ENCODE measurements around the gene TAS1R3. TPM values are rescaled to one million over a fixed set of nuclear protein-coding genes. Genes with fewer than 3 reads are reported as not detected.
A peak's percentile ranks its signal among the peaks of the same experiment; 100 is the strongest.

TAS1R3 gene
- total RNA-seq, 1 donor from 2014 or later: 0.50 TPM

DNA sequence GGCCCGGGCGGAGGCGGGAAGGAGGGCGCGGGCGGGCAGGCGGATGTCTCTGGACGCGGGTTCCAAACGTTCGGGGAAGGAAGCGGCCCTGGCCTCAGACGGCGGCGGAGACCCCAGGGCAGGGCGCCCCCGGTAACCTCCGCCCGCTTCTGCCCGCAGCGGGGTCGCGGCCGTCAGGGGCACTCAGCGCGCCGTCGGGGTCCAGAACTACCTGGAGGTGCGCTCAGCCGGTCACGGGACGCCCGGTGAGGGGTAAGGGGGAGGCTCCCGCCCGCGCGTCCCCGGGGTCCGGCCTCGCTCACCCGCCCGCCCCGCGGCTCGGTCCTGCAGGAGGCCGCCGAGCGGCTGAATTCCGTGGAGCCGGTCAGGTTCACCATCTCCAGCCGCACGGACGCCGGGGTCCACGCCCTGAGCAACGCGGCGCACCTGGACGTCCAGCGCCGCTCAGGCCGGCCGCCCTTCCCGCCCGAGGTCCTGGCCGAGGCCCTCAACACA lies 22.3 kb upstream of the TAS1R3 start:
- H3K27me3 Mint-ChIP-seq (ENCODE audit: low read depth, unreplicated experiment): no peaks in the 10 kb centered on the region
- H3K9me3 Mint-ChIP-seq (ENCODE audit: unreplicated experiment): no peaks in the 10 kb centered on the region
- TF ChIP-seq, protein P1, sequence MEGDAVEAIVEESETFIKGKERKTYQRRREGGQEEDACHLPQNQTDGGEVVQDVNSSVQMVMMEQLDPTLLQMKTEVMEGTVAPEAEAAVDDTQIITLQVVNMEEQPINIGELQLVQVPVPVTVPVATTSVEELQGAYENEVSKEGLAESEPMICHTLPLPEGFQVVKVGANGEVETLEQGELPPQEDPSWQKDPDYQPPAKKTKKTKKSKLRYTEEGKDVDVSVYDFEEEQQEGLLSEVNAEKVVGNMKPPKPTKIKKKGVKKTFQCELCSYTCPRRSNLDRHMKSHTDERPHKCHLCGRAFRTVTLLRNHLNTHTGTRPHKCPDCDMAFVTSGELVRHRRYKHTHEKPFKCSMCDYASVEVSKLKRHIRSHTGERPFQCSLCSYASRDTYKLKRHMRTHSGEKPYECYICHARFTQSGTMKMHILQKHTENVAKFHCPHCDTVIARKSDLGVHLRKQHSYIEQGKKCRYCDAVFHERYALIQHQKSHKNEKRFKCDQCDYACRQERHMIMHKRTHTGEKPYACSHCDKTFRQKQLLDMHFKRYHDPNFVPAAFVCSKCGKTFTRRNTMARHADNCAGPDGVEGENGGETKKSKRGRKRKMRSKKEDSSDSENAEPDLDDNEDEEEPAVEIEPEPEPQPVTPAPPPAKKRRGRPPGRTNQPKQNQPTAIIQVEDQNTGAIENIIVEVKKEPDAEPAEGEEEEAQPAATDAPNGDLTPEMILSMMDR (IDR thresholded peaks at IDR 0.05; ENCODE audit: insufficient read depth, low read depth, low read length): no peak
- TF ChIP-seq EZH2 (IDR thresholded peaks at IDR 0.05; ENCODE audit: insufficient read depth, low read length): no peak
- no peak overlapping the region for H3K27ac Mint-ChIP-seq (ENCODE audit: unreplicated experiment)
- peaks cover 41% of the 10 kb centered on the region for H3K4me1 ChIP-seq (ENCODE audit: insufficient read depth, low read length)
- peaks cover 5% of the 10 kb centered on the region for H3K36me3 ChIP-seq (ENCODE audit: insufficient read depth, low read length)
- H3K4me2 ChIP-seq (ENCODE audit: low read length): peak overlapping the region; percentile 96
- peaks cover 74% of the 10 kb centered on the region for H4K20me1 ChIP-seq (ENCODE audit: insufficient read depth, low read length)
- H3K4me3 Mint-ChIP-seq (ENCODE audit: unreplicated experiment): peak overlapping the region; percentile 86
- H3K36me3 Mint-ChIP-seq (ENCODE audit: low read depth, unreplicated experiment): peaks cover 6% of the 10 kb centered on the region
- H3K79me2 ChIP-seq (ENCODE audit: insufficient read depth, low read length): peaks cover 67% of the 10 kb centered on the region
- H2AFZ ChIP-seq (ENCODE audit: low read depth, low read length): peak overlapping the region; percentile 26
- no peaks in the 10 kb centered on the region for H3K27me3 ChIP-seq (ENCODE audit: insufficient read depth, low read length)
- FAIRE-seq (no peak), DNase-seq (ENCODE audit: low read depth) (no peak)
- peak overlapping the region; percentile 81 for H3K9ac ChIP-seq (ENCODE audit: low read length)
- H3K4me1 Mint-ChIP-seq (ENCODE audit: low read depth, unreplicated experiment): peaks cover 8% of the 10 kb centered on the region
- peak overlapping the region; percentile 64 for H3K27ac ChIP-seq (ENCODE audit: low read depth, low read length)
- peak overlapping the region; percentile 73 for H3K4me3 ChIP-seq (ENCODE audit: insufficient read depth, low read depth, low read length)
- H3K9me3 ChIP-seq (ENCODE audit: insufficient read depth, low read depth, low read length): no peaks in the 10 kb centered on the region

DNA sequence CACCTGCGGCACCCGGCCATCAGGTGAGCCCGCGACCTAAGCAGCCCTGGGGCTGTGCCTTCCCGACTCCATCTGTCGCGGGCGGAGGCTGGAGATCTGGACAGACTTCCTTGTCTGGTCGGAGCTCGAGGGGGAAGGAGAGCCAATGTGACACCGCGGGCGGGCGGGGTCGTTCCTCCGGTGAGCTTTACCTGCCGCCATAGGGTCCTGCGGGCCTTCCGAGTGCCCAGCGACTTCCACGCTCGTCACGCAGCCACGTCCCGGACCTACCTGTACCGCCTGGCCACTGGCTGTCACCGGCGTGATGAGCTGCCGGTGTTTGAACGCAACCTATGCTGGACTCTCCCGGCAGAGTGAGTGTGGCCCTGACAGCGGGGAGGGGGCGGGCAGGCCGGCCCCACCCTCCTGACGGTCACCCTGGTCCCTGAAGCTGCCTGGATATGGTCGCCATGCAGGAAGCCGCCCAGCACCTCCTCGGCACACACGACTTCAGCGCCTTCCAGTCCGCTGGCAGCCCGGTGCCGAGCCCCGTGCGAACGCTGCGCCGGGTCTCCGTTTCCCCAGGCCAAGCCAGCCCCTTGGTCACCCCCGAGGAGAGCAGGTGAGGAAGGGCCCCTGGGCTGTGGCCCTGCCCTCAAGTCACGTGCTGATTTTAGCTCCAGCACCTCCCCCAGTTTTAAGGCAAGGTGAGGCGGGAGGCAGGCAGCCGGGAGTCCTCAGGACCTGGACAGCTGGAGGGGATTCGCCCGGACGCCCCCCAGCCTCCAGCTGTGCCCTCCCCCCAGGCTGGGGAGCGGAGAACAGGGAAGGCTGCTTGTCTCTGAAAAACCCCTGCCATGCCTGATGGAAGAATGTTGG lies 21.6 kb upstream of the TAS1R3 start:
- H3K27me3 Mint-ChIP-seq (ENCODE audit: low read depth, unreplicated experiment): no peaks in the 10 kb centered on the region
- Histone ChIP-seq H3K4me1 (ENCODE audit: insufficient read depth, low read length) (peaks cover 38% of the 10 kb centered on the region), H3K4me2 (ENCODE audit: low read length) (peak overlapping the region; percentile 96), H3K36me3 (ENCODE audit: insufficient read depth, low read length) (peaks cover 7% of the 10 kb centered on the region), H4K20me1 (ENCODE audit: insufficient read depth, low read length) (peaks cover 73% of the 10 kb centered on the region), H3K27ac (ENCODE audit: low read depth, low read length) (peak overlapping the region; percentile 64), H3K4me3 (ENCODE audit: insufficient read depth, low read depth, low read length) (peak overlapping the region; percentile 73), H2AFZ (ENCODE audit: low read depth, low read length) (peak overlapping the region; percentile 26), H3K79me2 (ENCODE audit: insufficient read depth, low read length) (peaks cover 63% of the 10 kb centered on the region), H3K27me3 (ENCODE audit: insufficient read depth, low read length) (no peaks in the 10 kb centered on the region), H3K9me3 (ENCODE audit: insufficient read depth, low read depth, low read length) (no peaks in the 10 kb centered on the region), H3K9ac (ENCODE audit: low read length) (peak overlapping the region; percentile 81)
- no peaks in the 10 kb centered on the region for H3K9me3 Mint-ChIP-seq (ENCODE audit: unreplicated experiment)
- no peak overlapping the region for H3K27ac Mint-ChIP-seq (ENCODE audit: unreplicated experiment)
- H3K4me3 Mint-ChIP-seq (ENCODE audit: unreplicated experiment): peak overlapping the region; percentile 84
- peaks cover 8% of the 10 kb centered on the region for H3K4me1 Mint-ChIP-seq (ENCODE audit: low read depth, unreplicated experiment)
- FAIRE-seq (no peak), DNase-seq (ENCODE audit: low read depth) (no peak)
- H3K36me3 Mint-ChIP-seq (ENCODE audit: low read depth, unreplicated experiment): peaks cover 6% of the 10 kb centered on the region
- TF ChIP-seq EZH2 (IDR thresholded peaks at IDR 0.05; ENCODE audit: insufficient read depth, low read length): no peak
- TF ChIP-seq, protein P1 (IDR thresholded peaks at IDR 0.05; ENCODE audit: insufficient read depth, low read depth, low read length): no peak

DNA sequence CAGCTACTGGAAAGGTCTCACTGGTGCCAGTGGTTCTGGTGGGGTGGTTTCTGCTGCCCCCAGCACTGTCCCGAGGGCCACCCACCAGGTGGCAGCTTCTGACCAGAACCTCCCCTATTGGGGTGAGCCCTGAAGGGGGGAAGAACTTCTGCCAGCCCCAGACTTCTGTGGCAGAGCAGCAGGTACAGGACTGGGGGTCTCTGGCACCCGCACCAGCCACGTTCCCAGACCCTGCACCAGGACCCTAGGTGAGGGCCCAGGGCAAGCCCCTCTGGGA lies 21.0 kb upstream of the TAS1R3 start:
- Histone ChIP-seq H3K9ac (ENCODE audit: low read length) (no peak overlapping the region), H3K4me1 (ENCODE audit: insufficient read depth, low read length) (peaks cover 33% of the 10 kb centered on the region), H3K27me3 (ENCODE audit: insufficient read depth, low read length) (no peaks in the 10 kb centered on the region), H3K36me3 (ENCODE audit: insufficient read depth, low read length) (peaks cover 8% of the 10 kb centered on the region), H3K79me2 (ENCODE audit: insufficient read depth, low read length) (peaks cover 62% of the 10 kb centered on the region), H3K4me3 (ENCODE audit: insufficient read depth, low read depth, low read length) (peak overlapping the region; percentile 73), H4K20me1 (ENCODE audit: insufficient read depth, low read length) (peaks cover 73% of the 10 kb centered on the region), H3K9me3 (ENCODE audit: insufficient read depth, low read depth, low read length) (no peaks in the 10 kb centered on the region), H2AFZ (ENCODE audit: low read depth, low read length) (no peak overlapping the region), H3K27ac (ENCODE audit: low read depth, low read length) (no peak overlapping the region), H3K4me2 (ENCODE audit: low read length) (peak overlapping the region; percentile 96)
- Mint-ChIP-seq H3K27me3 (ENCODE audit: low read depth, unreplicated experiment) (no peaks in the 10 kb centered on the region), H3K4me1 (ENCODE audit: low read depth, unreplicated experiment) (peaks cover 6% of the 10 kb centered on the region), H3K36me3 (ENCODE audit: low read depth, unreplicated experiment) (peaks cover 6% of the 10 kb centered on the region), H3K9me3 (ENCODE audit: unreplicated experiment) (no peaks in the 10 kb centered on the region), H3K27ac (ENCODE audit: unreplicated experiment) (no peak overlapping the region), H3K4me3 (ENCODE audit: unreplicated experiment) (no peak overlapping the region)
- no peak for FAIRE-seq
- TF ChIP-seq, protein P1 (IDR thresholded peaks at IDR 0.05; ENCODE audit: insufficient read depth, low read depth, low read length): no peak
- TF ChIP-seq EZH2 (IDR thresholded peaks at IDR 0.05; ENCODE audit: insufficient read depth, low read length): no peak
- no peak for DNase-seq (ENCODE audit: low read depth)

Measured in astrocyte (in vitro differentiated cells and primary cell).